ENCODE results near the gene CDH3. TPM values are rescaled to one million over a fixed set of nuclear protein-coding genes. Genes with fewer than 3 reads are reported as not detected.

Gene CDH3
- polyA plus RNA-seq (2013): 0.29 TPM

GRCh38 chr16:68644715-68645493, at the start of gene CDH3:
TSS of gene CDH3 (plus strand) at chr16:68645310. CDS start at chr16:68645380, 70 bp downstream.
- ChIA-PET CTCF (interaction anchor here (0.6 to 1.1 kb wide), 2 partner anchors 27 to 53 kb away, joined by 3 read pairs; no protein-coding TSS in a partner anchor), POLR2A (no interaction called here)
- Histone ChIP-seq H3K36me3 (ENCODE audit: control insufficient read depth in 4 of 4, insufficient read depth in 4 of 4, low read length in 3 of 4) (no peaks in the 10 kb centered on the region), H3K4me1 (ENCODE audit: control extremely low read depth in 1 of 4, control insufficient read depth in 4 of 4, insufficient read depth in 4 of 4, low read length in 3 of 4) (peaks cover 0 to 30% (median 19%) of the 10 kb centered on the region in 4 experiments), H3K27ac (ENCODE audit: insufficient read depth in 1 of 2, low read depth in 1 of 2, low read length in 2 of 2, poor library complexity in 1 of 2, severe bottlenecking in 2 of 2) (no peak within 1 kb of the TSS), H3K27me3 (replicated peaks in 2 of 5; ENCODE audit: control insufficient read depth in 4 of 5, insufficient read depth in 5 of 5, low read length in 4 of 5) (peaks cover 7 to 89% (median 49%) of the 10 kb centered on the region in 5 experiments), H3K4me3 (ENCODE audit: control insufficient read depth in 1 of 7, extremely low read depth in 1 of 7, insufficient read depth in 4 of 7, low read depth in 2 of 7, low read length in 6 of 7) (peak within 1 kb of the TSS in 5 of 7 experiments; percentile 14 to 59 (median 53)), H3K9me3 (ENCODE audit: control extremely low read depth in 1 of 5, control insufficient read depth in 4 of 5, insufficient read depth in 2 of 5, low read depth in 1 of 5, low read length in 4 of 5) (no peaks in the 10 kb centered on the region)
- WGBS (ENCODE audit: insufficient coverage): 2% methylated on average over 46 of the region's 53 CpGs
- DNase-seq: peak; percentile 31 to 58 (median 55)

GRCh38 chr16:68596266-68596665, 48.8 kb upstream of the CDH3 start:
- WGBS (ENCODE audit: insufficient coverage): 97% methylated on average over 6 of the region's 6 CpGs
- Histone ChIP-seq H3K4me1 (ENCODE audit: control extremely low read depth in 1 of 4, control insufficient read depth in 4 of 4, insufficient read depth in 4 of 4, low read length in 3 of 4) (no peaks in the 10 kb centered on the region), H3K27ac (ENCODE audit: insufficient read depth in 1 of 2, low read depth in 1 of 2, low read length in 2 of 2, poor library complexity in 1 of 2, severe bottlenecking in 2 of 2) (no peak overlapping the region), H3K27me3 (replicated peaks in 2 of 5; ENCODE audit: control insufficient read depth in 4 of 5, insufficient read depth in 5 of 5, low read length in 4 of 5) (no peaks in the 10 kb centered on the region), H3K4me3 (ENCODE audit: control insufficient read depth in 1 of 7, extremely low read depth in 1 of 7, insufficient read depth in 4 of 7, low read depth in 2 of 7, low read length in 6 of 7) (no peak overlapping the region), H3K9me3 (ENCODE audit: control extremely low read depth in 1 of 5, control insufficient read depth in 4 of 5, insufficient read depth in 2 of 5, low read depth in 1 of 5, low read length in 4 of 5) (peaks cover 0 to 3% (median 0%) of the 10 kb centered on the region in 5 experiments), H3K36me3 (ENCODE audit: control insufficient read depth in 4 of 4, insufficient read depth in 4 of 4, low read length in 3 of 4) (no peaks in the 10 kb centered on the region)
- no peak for DNase-seq
- POLR2A ChIA-PET: no interaction called here
- CTCF ChIA-PET: no interaction called here

GRCh38 chr16:68599586-68599985, 45.5 kb upstream of the CDH3 start:
- H3K36me3 ChIP-seq (ENCODE audit: control insufficient read depth in 4 of 4, insufficient read depth in 4 of 4, low read length in 3 of 4): no peaks in the 10 kb centered on the region
- ChIA-PET CTCF (interaction anchor here (0.7 kb wide), 1 partner anchor 36 kb away, joined by 3 read pairs; no protein-coding TSS in a partner anchor), POLR2A (no interaction called here)
- no peaks in the 10 kb centered on the region for H3K9me3 ChIP-seq (ENCODE audit: control extremely low read depth in 1 of 5, control insufficient read depth in 4 of 5, insufficient read depth in 2 of 5, low read depth in 1 of 5, low read length in 4 of 5)
- no peak overlapping the region for H3K4me3 ChIP-seq (ENCODE audit: control insufficient read depth in 1 of 7, extremely low read depth in 1 of 7, insufficient read depth in 4 of 7, low read depth in 2 of 7, low read length in 6 of 7)
- no peaks in the 10 kb centered on the region for H3K4me1 ChIP-seq (ENCODE audit: control extremely low read depth in 1 of 4, control insufficient read depth in 4 of 4, insufficient read depth in 4 of 4, low read length in 3 of 4)
- no peak for DNase-seq
- H3K27ac ChIP-seq (ENCODE audit: insufficient read depth in 1 of 2, low read depth in 1 of 2, low read length in 2 of 2, poor library complexity in 1 of 2, severe bottlenecking in 2 of 2): no peak overlapping the region
- WGBS (ENCODE audit: insufficient coverage): 100% methylated on average over 1 of the region's 1 CpG
- no peaks in the 10 kb centered on the region for H3K27me3 ChIP-seq (replicated peaks in 2 of 5; ENCODE audit: control insufficient read depth in 4 of 5, insufficient read depth in 5 of 5, low read length in 4 of 5)

GRCh38 chr16:68605746-68606145, 39.4 kb upstream of the CDH3 start:
- WGBS (ENCODE audit: insufficient coverage): 88% methylated on average over 4 of the region's 5 CpGs
- ChIA-PET POLR2A (no interaction called here), CTCF (no interaction called here)
- H3K27ac ChIP-seq (ENCODE audit: insufficient read depth in 1 of 2, low read depth in 1 of 2, low read length in 2 of 2, poor library complexity in 1 of 2, severe bottlenecking in 2 of 2): no peak overlapping the region
- H3K27me3 ChIP-seq (replicated peaks in 2 of 5; ENCODE audit: control insufficient read depth in 4 of 5, insufficient read depth in 5 of 5, low read length in 4 of 5): no peaks in the 10 kb centered on the region
- no peak overlapping the region for H3K4me3 ChIP-seq (ENCODE audit: control insufficient read depth in 1 of 7, extremely low read depth in 1 of 7, insufficient read depth in 4 of 7, low read depth in 2 of 7, low read length in 6 of 7)
- peak in 2 of 3 donors; percentile 15 to 24 for DNase-seq
- no peaks in the 10 kb centered on the region for H3K4me1 ChIP-seq (ENCODE audit: control extremely low read depth in 1 of 4, control insufficient read depth in 4 of 4, insufficient read depth in 4 of 4, low read length in 3 of 4)
- H3K36me3 ChIP-seq (ENCODE audit: control insufficient read depth in 4 of 4, insufficient read depth in 4 of 4, low read length in 3 of 4): no peaks in the 10 kb centered on the region
- H3K9me3 ChIP-seq (ENCODE audit: control extremely low read depth in 1 of 5, control insufficient read depth in 4 of 5, insufficient read depth in 2 of 5, low read depth in 1 of 5, low read length in 4 of 5): no peaks in the 10 kb centered on the region

- Histone ChIP-seq H3K27me3 (replicated peaks in 2 of 5; ENCODE audit: control insufficient read depth in 4 of 5, insufficient read depth in 5 of 5, low read length in 4 of 5) (no peaks in the 10 kb centered on the region), H3K9me3 (ENCODE audit: control extremely low read depth in 1 of 5, control insufficient read depth in 4 of 5, insufficient read depth in 2 of 5, low read depth in 1 of 5, low read length in 4 of 5) (peaks cover 0 to 3% (median 0%) of the 10 kb centered on the region in 5 experiments), H3K27ac (ENCODE audit: insufficient read depth in 1 of 2, low read depth in 1 of 2, low read length in 2 of 2, poor library complexity in 1 of 2, severe bottlenecking in 2 of 2) (no peak overlapping the region), H3K36me3 (ENCODE audit: control insufficient read depth in 4 of 4, insufficient read depth in 4 of 4, low read length in 3 of 4) (no peaks in the 10 kb centered on the region), H3K4me3 (ENCODE audit: control insufficient read depth in 1 of 7, extremely low read depth in 1 of 7, insufficient read depth in 4 of 7, low read depth in 2 of 7, low read length in 6 of 7) (no peak overlapping the region), H3K4me1 (ENCODE audit: control extremely low read depth in 1 of 4, control insufficient read depth in 4 of 4, insufficient read depth in 4 of 4, low read length in 3 of 4) (no peaks in the 10 kb centered on the region)
- WGBS (ENCODE audit: insufficient coverage): 85% methylated on average over 7 of the region's 7 CpGs
- CTCF ChIA-PET: no interaction called here
- POLR2A ChIA-PET: no interaction called here
- no peak for DNase-seq
These were observed 37.7 kb upstream of the CDH3 start for GRCh38 chr16:68607443-68607842.

- 100% methylated on average over 1 of the region's 2 CpGs for WGBS (ENCODE audit: insufficient coverage)
- DNase-seq: no peak
- H3K4me3 ChIP-seq (ENCODE audit: control insufficient read depth in 1 of 7, extremely low read depth in 1 of 7, insufficient read depth in 4 of 7, low read depth in 2 of 7, low read length in 6 of 7): no peak overlapping the region
- H3K36me3 ChIP-seq (ENCODE audit: control insufficient read depth in 4 of 4, insufficient read depth in 4 of 4, low read length in 3 of 4): no peaks in the 10 kb centered on the region
- no peaks in the 10 kb centered on the region for H3K4me1 ChIP-seq (ENCODE audit: control extremely low read depth in 1 of 4, control insufficient read depth in 4 of 4, insufficient read depth in 4 of 4, low read length in 3 of 4)
- H3K27ac ChIP-seq (ENCODE audit: insufficient read depth in 1 of 2, low read depth in 1 of 2, low read length in 2 of 2, poor library complexity in 1 of 2, severe bottlenecking in 2 of 2): no peak overlapping the region
- peaks cover 0 to 8% (median 5%) of the 10 kb centered on the region in 5 experiments for H3K9me3 ChIP-seq (ENCODE audit: control extremely low read depth in 1 of 5, control insufficient read depth in 4 of 5, insufficient read depth in 2 of 5, low read depth in 1 of 5, low read length in 4 of 5)
- CTCF ChIA-PET: interaction anchor here (0.8 kb wide), 1 partner anchor 10 kb away, joined by 4 read pairs; no protein-coding TSS in a partner anchor
- POLR2A ChIA-PET: no interaction called here
- no peaks in the 10 kb centered on the region for H3K27me3 ChIP-seq (replicated peaks in 2 of 5; ENCODE audit: control insufficient read depth in 4 of 5, insufficient read depth in 5 of 5, low read length in 4 of 5)
These were observed 36.8 kb upstream of the CDH3 start for GRCh38 chr16:68608330-68608729.

GRCh38 chr16:68612996-68613395, 32.1 kb upstream of the CDH3 start:
- no peak for DNase-seq
- POLR2A ChIA-PET: interaction anchor here (0.7 kb wide), 1 partner anchor 43 kb away, joined by 4 read pairs; no protein-coding TSS in a partner anchor
- CTCF ChIA-PET: interaction anchor here (1.1 kb wide), 1 partner anchor 23 kb away, joined by 3 read pairs; no protein-coding TSS in a partner anchor
- no peaks in the 10 kb centered on the region for H3K36me3 ChIP-seq (ENCODE audit: control insufficient read depth in 4 of 4, insufficient read depth in 4 of 4, low read length in 3 of 4)
- no peak overlapping the region for H3K4me3 ChIP-seq (ENCODE audit: control insufficient read depth in 1 of 7, extremely low read depth in 1 of 7, insufficient read depth in 4 of 7, low read depth in 2 of 7, low read length in 6 of 7)
- H3K27me3 ChIP-seq (replicated peaks in 2 of 5; ENCODE audit: control insufficient read depth in 4 of 5, insufficient read depth in 5 of 5, low read length in 4 of 5): peaks cover 0 to 6% (median 0%) of the 10 kb centered on the region in 5 experiments
- H3K4me1 ChIP-seq (ENCODE audit: control extremely low read depth in 1 of 4, control insufficient read depth in 4 of 4, insufficient read depth in 4 of 4, low read length in 3 of 4): no peaks in the 10 kb centered on the region
- H3K27ac ChIP-seq (ENCODE audit: insufficient read depth in 1 of 2, low read depth in 1 of 2, low read length in 2 of 2, poor library complexity in 1 of 2, severe bottlenecking in 2 of 2): no peak overlapping the region
- H3K9me3 ChIP-seq (ENCODE audit: control extremely low read depth in 1 of 5, control insufficient read depth in 4 of 5, insufficient read depth in 2 of 5, low read depth in 1 of 5, low read length in 4 of 5): peaks cover 2 to 19% (median 13%) of the 10 kb centered on the region in 5 experiments
- 78% methylated on average over 1 of the region's 3 CpGs for WGBS (ENCODE audit: insufficient coverage)
